ENCODE data around the gene GPR55.

DNA sequence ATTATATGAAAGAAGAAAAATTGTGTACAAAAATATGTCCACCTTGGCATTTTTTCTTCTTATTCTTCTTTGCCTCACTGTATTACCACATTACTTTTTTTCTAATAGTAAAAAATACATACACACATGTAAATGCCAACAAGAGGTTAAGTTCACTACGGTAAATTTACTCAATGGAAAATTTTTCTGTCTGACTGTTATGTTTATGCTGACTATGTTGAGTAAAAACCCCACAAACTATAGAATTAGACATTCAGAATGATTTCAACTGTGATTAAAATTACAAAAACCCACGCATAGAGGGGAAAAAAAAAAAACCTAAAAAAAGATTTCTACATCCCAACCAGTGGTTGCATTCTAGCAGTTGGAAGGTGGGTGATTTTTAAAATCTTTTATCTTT lies 5.4 kb downstream of the GPR55 start:
- TF ChIP-seq, protein P1, sequence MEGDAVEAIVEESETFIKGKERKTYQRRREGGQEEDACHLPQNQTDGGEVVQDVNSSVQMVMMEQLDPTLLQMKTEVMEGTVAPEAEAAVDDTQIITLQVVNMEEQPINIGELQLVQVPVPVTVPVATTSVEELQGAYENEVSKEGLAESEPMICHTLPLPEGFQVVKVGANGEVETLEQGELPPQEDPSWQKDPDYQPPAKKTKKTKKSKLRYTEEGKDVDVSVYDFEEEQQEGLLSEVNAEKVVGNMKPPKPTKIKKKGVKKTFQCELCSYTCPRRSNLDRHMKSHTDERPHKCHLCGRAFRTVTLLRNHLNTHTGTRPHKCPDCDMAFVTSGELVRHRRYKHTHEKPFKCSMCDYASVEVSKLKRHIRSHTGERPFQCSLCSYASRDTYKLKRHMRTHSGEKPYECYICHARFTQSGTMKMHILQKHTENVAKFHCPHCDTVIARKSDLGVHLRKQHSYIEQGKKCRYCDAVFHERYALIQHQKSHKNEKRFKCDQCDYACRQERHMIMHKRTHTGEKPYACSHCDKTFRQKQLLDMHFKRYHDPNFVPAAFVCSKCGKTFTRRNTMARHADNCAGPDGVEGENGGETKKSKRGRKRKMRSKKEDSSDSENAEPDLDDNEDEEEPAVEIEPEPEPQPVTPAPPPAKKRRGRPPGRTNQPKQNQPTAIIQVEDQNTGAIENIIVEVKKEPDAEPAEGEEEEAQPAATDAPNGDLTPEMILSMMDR (IDR thresholded peaks at IDR 0.05), result no peak
- no peak for TF ChIP-seq EZH2 (IDR thresholded peaks at IDR 0.05)

Data from neural progenitor cell (in vitro differentiated cells).